D721Med (cell line): ENCODE results near the gene ACOT2.

ENCODE experiments used
- DNase-seq: peaks from one replicate; pipeline ENCODE4 v3.0.0; 2011; ENCODE audit warnings: low spot score; ENCODE audit not compliant: insufficient read length
- FAIRE-seq: peaks from 2 replicates; lab custom pipeline; 2011; peaks lifted over from hg19 to GRCh38; lab: Jason Lieb, UNC
- TF ChIP-seq, protein P1 (sequence below): IDR thresholded peaks from 2 replicates; pipeline ENCODE4 v1.5.1; 2012; ENCODE audit warnings: mild to moderate bottlenecking, control low read depth; ENCODE audit not compliant: insufficient read depth; ENCODE audit errors: missing control alignments

The ACOT2 gene

DNA sequence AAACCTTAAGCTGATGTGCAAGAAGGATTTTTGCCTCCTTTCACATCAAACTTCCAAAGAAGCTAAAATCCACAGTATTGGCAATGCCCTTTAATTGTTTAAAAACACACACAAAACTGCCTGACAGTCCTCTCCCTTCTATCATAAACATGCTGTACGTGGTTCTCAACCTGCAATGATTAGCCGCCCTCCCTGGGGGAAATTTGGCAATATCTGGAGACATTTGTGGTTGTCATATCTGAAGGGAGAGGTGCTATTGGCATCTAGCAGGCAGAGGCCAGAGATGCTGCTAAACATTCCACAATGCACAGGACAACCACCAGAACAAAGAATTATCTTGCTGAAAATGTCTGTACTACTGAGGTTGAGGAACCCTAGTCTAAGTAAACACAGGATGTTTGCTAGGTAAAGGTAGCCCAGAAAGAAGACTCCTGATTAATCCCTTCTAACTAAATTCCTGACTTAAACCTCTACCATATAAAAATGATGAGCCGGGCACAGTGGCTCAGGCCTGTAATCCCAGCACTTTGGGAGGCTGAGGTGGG is 44.5 kb downstream of the ACOT2 start:
- TF ChIP-seq, protein P1, sequence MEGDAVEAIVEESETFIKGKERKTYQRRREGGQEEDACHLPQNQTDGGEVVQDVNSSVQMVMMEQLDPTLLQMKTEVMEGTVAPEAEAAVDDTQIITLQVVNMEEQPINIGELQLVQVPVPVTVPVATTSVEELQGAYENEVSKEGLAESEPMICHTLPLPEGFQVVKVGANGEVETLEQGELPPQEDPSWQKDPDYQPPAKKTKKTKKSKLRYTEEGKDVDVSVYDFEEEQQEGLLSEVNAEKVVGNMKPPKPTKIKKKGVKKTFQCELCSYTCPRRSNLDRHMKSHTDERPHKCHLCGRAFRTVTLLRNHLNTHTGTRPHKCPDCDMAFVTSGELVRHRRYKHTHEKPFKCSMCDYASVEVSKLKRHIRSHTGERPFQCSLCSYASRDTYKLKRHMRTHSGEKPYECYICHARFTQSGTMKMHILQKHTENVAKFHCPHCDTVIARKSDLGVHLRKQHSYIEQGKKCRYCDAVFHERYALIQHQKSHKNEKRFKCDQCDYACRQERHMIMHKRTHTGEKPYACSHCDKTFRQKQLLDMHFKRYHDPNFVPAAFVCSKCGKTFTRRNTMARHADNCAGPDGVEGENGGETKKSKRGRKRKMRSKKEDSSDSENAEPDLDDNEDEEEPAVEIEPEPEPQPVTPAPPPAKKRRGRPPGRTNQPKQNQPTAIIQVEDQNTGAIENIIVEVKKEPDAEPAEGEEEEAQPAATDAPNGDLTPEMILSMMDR = no peak
- DNase-seq = no peak
- FAIRE-seq = no peak

- DNase-seq = no peak
- TF ChIP-seq, protein P1 = no peak
Measured at GRCh38 chr14:73616831-73617230, 47.8 kb downstream of the ACOT2 start.

GRCh38 chr14:73619524-73619923 is 50.5 kb downstream of the ACOT2 start:
- FAIRE-seq (no peak), DNase-seq (no peak)
- TF ChIP-seq, protein P1 = no peak

More at GRCh38 chr14:73616831-73617230, 47.8 kb downstream of the ACOT2 start:
- no peak for FAIRE-seq

DNA sequence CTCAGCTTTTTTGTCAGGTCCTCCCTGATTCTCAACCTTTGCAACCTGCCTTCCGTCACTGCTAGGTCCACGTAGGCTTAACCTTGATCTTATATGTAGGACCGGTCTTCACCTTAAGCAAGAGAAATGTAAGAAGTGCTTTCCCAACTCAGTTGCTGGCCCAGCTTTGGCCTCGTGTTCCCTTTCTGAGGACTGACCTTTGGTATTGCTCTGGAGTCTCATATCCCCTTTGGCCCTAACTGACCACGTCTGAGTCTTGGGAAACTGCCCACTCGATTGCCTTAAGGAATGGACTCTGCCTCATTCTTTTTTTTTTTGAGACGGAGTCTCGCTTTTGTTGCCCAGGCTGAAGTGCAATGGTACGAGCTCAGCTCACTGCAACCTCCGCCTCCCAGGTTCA is 51.3 kb downstream of the ACOT2 start:
- no peak for FAIRE-seq
- DNase-seq = no peak
- TF ChIP-seq, protein P1 = no peak

DNA sequence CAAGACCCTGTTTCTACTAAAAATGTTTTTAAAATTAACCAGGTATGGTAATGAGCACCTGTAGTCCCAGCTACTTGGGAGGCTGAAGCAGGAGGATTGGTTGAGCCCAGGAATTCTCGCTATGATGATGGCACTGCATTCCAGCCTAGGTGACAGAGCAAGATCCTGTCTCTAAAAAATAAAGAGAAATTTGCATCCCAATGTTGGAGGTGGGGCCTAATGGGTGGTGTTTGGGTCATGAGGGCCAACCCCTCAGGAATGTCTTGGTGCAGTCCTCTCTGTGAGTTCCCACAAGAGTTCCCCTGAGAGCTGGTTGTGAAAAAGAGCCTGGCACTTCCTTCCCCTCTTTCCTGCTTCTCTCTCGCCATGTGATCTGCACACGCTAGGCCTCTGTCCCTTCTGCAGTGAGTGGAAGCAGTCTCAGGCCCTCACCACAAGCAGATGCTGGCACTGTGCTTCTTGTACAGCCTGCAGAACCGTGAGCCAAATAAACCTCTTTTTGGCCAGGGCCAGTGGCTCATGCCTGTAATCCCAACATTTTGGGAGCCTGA is 54.6 kb downstream of the ACOT2 start:
- DNase-seq (no peak), FAIRE-seq (no peak)
- TF ChIP-seq, protein P1 = no peak
